K562 (cell line): Measurements from ENCODE around the gene SPATA20. TPM values are rescaled to one million over a fixed set of nuclear protein-coding genes. Genes with fewer than 3 reads are reported as not detected.
A peak's percentile ranks its signal among the peaks of the same experiment; 100 is the strongest.

Experiments used
- CCAR2 ChIP-seq: fragments of 200-400 bp; formaldehyde crosslinking; IDR thresholded peaks from 2 replicates; pipeline ENCODE4 v1.6.1; 2017; ENCODE audit warnings: mild to moderate bottlenecking, low read depth, low read length
- CTBP1 ChIP-seq: fragments of 450-650 bp; IDR thresholded peaks from 2 replicates; pipeline ENCODE4 v1.6.1; 2016; ENCODE audit warnings: borderline replicate concordance
- FOXA3 ChIP-seq, 2 experiments: fragments of 450-650 bp in 1 of 2; sonication (generic) in 1 of 2; formaldehyde crosslinking; IDR thresholded peaks in 1 of 2; conservative IDR thresholded peaks in 1 of 2; 2 replicates each; pipeline versions ENCODE4 v1.4.0 to v1.8.0; 2020 to 2022; ENCODE audit warnings: mild to moderate bottlenecking in 2 of 2, missing genetic modification reagents in 1 of 2
- FOXK2 ChIP-seq, 2 experiments: fragments of 450-650 bp; IDR thresholded peaks in 1 of 2; conservative IDR thresholded peaks in 1 of 2; 2 replicates each; pipeline ENCODE4 v1.6.1; 2016; ENCODE audit warnings: low read depth in 2 of 2, mild to moderate bottlenecking in 1 of 2
- HDAC2 ChIP-seq: fragments of 450-650 bp; IDR thresholded peaks from 2 replicates; pipeline ENCODE4 v1.6.1; 2016; ENCODE audit warnings: mild to moderate bottlenecking
- HOXB6 ChIP-seq: fragments of 250-450 bp; sonication (Bioruptor Pico); IDR thresholded peaks from 2 replicates; pipeline ENCODE4 v1.5.1; 2022; ENCODE audit warnings: mild to moderate bottlenecking, borderline replicate concordance
- NFIX ChIP-seq: fragments of 250-450 bp; sonication (Bioruptor Pico); IDR thresholded peaks from 2 replicates; pipeline ENCODE4 v1.4.0; 2020; ENCODE audit warnings: low read depth, mild to moderate bottlenecking, moderate library complexity
- POLR2G ChIP-seq: fragments of 200-400 bp; formaldehyde crosslinking; IDR thresholded peaks from 2 replicates; pipeline ENCODE4 v1.6.1; 2017; ENCODE audit warnings: low read depth, mild to moderate bottlenecking, antibody characterized with exemption, low read length, moderate library complexity
- PURB ChIP-seq: sonication (generic); formaldehyde crosslinking; IDR thresholded peaks from 2 replicates; pipeline ENCODE4 v1.9.0; 2021; ENCODE audit warnings: low read depth, mild to moderate bottlenecking, missing genetic modification reagents
- RBM22 ChIP-seq: fragments of 200-400 bp; formaldehyde crosslinking; IDR thresholded peaks from 2 replicates; pipeline ENCODE4 v1.6.1; 2018; ENCODE audit warnings: low read length, low read depth; ENCODE audit not compliant: poor library complexity, severe bottlenecking
- SRSF1 ChIP-seq: fragments of 200-400 bp; formaldehyde crosslinking; IDR thresholded peaks from 2 replicates; pipeline ENCODE4 v1.6.1; 2017; ENCODE audit warnings: mild to moderate bottlenecking, low read depth, low read length, moderate library complexity
- TRIM28 ChIP-seq: fragments of 450-650 bp; IDR thresholded peaks from 2 replicates; pipeline ENCODE4 v1.6.1; 2017
- ZEB2 ChIP-seq: fragments of 450-650 bp; IDR thresholded peaks from 2 replicates; pipeline ENCODE4 v1.6.1; 2016
- polyA plus RNA-seq, 8 experiments: library from polyadenylated mRNA; depleted of rRNA in 4 of 8; stranded (reverse) in 5 of 8; unstranded in 3 of 8; fragments of >200 nt; fragmentation: Nextera tagmentation in 2 of 8; fragmentation: Illumina TruSeq in 1 of 8; extraction: Ambion mirVana in 2 of 8; extraction: Trizol in 1 of 8; gene quantifications; 2 replicates each; pipeline versions ENCODE4 v1.2.1 to v1.2.3, GENCODE V29; 2011 to 2014; ENCODE audit warnings: inconsistent platforms in 1 of 8, missing spikeins in 1 of 8
- total RNA-seq, 7 experiments: library from RNA; depleted of rRNA in 6 of 7; stranded (reverse); fragments of >200 nt in 6 of 7; fragmentation: Illumina TruSeq in 2 of 7; extraction: Trizol in 2 of 7; gene quantifications; 2 replicates each; pipeline versions ENCODE4 v1.2.1 to v1.2.3, GENCODE V29; 2011 to 2021; ENCODE audit warnings: low replicate concordance in 1 of 7
- TF ChIP-seq, protein P1 (sequence below): conservative IDR thresholded peaks from 2 replicates; pipeline ENCODE4 v1.6.1; 2011; ENCODE audit warnings: low read depth, mild to moderate bottlenecking, low read length; ENCODE audit not compliant: control insufficient read depth
- TF ChIP-seq, protein P2 (sequence below): IDR thresholded peaks from 2 replicates; pipeline ENCODE4 v1.6.1; 2016; ENCODE audit warnings: missing genetic modification characterization, missing compliant biosample characterization
- TF ChIP-seq, protein P3 (sequence below): fragments of 250-450 bp; sonication (Bioruptor Pico); IDR thresholded peaks from 2 replicates; pipeline ENCODE4 v1.5.1; 2021; ENCODE audit warnings: mild to moderate bottlenecking
- TF ChIP-seq, protein P4 (sequence below): sonication (generic); formaldehyde crosslinking; IDR thresholded peaks from 2 replicates; pipeline ENCODE4 v1.8.0; 2023; ENCODE audit warnings: mild to moderate bottlenecking, missing genetic modification reagents
- TF ChIP-seq, protein P5 (sequence below): fragments of 250-450 bp; sonication (Bioruptor Pico); IDR thresholded peaks from 2 replicates; pipeline ENCODE4 v1.5.0; 2021

SPATA20 gene
- total and polyA plus RNA-seq, 9 of the 15 experiments (the other 6 are each of a cell fraction or from before 2014, with no cell fraction given) = 0.08 to 4.0 (median 1.5) TPM

DNA sequence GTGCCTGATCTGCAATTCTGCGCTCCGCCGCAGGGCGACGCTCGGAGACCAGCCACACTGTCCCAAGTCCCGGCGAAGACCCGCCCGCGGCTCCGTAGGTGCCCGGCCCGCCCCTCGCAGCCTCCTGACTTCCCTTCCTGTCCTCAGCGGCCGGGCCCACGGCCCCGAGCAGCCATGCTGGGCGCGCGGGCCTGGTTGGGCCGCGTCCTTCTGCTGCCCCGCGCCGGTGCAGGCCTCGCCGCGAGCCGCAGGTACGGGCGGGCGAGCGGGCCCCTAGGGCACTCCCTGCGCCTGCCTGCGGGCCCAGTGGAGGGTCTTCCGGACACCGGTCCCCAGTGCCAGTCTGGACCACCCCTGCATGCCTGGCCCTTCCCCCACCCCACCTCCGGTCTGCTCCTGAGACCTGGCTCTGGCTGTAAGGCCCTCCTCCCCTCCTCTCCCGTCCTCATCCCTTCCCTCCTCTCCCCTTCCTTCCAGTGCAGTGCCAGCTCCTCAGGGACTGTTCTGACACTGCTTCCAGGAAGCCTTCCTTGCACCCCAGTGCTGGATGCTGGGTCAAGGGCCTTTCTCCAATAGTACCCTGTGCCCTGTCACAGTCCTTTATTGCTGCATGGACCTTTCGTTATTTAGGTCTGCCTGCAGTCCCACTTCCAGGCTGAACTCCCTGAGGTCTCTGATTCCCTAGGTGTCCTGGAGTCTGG, at the start of gene SPATA20 (continued):
- TF ChIP-seq, protein P1, sequence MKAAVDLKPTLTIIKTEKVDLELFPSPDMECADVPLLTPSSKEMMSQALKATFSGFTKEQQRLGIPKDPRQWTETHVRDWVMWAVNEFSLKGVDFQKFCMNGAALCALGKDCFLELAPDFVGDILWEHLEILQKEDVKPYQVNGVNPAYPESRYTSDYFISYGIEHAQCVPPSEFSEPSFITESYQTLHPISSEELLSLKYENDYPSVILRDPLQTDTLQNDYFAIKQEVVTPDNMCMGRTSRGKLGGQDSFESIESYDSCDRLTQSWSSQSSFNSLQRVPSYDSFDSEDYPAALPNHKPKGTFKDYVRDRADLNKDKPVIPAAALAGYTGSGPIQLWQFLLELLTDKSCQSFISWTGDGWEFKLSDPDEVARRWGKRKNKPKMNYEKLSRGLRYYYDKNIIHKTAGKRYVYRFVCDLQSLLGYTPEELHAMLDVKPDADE = no peak
- TF ChIP-seq FOXA3 (CRISPR knock-in tag; conservative IDR thresholded peaks at IDR 0.05 in 1 of 2, IDR thresholded peaks at IDR 0.05 in 1 of 2) (0 out of 4 replicates have a peak, but pooled peaks of 1 of the 2 experiments have one; percentile 34), ZEB2 (no peak), NFIX (no peak), TRIM28 (no peak), SRSF1 (no peak), CCAR2 (no peak), CTBP1 (peak; percentile 41; the same call in 1 of the 2 replicates), HDAC2 (no peak), PURB (CRISPR knock-in tag) (no peak), POLR2G (peak; percentile 89), FOXK2 (conservative IDR thresholded peaks at IDR 0.05 in 1 of 2, IDR thresholded peaks at IDR 0.05 in 1 of 2; ENCODE audit: low read depth in 2 of 2) (no peak), HOXB6 (no peak), RBM22 (no peak)
- TF ChIP-seq, protein P2, sequence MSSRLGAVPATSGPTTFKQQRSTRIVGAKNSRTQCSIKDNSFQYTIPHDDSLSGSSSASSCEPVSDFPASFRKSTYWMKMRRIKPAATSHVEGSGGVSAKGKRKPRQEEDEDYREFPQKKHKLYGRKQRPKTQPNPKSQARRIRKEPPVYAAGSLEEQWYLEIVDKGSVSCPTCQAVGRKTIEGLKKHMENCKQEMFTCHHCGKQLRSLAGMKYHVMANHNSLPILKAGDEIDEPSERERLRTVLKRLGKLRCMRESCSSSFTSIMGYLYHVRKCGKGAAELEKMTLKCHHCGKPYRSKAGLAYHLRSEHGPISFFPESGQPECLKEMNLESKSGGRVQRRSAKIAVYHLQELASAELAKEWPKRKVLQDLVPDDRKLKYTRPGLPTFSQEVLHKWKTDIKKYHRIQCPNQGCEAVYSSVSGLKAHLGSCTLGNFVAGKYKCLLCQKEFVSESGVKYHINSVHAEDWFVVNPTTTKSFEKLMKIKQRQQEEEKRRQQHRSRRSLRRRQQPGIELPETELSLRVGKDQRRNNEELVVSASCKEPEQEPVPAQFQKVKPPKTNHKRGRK (tag) = no peak
- TF ChIP-seq, protein P3, sequence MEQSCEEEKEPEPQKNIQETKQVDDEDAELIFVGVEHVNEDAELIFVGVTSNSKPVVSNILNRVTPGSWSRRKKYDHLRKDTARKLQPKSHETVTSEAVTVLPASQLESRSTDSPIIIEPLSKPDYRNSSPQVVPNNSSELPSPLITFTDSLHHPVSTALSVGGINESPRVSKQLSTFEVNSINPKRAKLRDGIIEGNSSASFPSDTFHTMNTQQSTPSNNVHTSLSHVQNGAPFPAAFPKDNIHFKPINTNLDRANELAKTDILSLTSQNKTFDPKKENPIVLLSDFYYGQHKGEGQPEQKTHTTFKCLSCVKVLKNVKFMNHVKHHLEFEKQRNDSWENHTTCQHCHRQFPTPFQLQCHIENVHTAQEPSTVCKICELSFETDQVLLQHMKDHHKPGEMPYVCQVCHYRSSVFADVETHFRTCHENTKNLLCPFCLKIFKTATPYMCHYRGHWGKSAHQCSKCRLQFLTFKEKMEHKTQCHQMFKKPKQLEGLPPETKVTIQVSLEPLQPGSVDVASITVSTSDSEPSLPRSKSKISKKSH (CRISPR knock-in tag) = no peak
- TF ChIP-seq, protein P4, sequence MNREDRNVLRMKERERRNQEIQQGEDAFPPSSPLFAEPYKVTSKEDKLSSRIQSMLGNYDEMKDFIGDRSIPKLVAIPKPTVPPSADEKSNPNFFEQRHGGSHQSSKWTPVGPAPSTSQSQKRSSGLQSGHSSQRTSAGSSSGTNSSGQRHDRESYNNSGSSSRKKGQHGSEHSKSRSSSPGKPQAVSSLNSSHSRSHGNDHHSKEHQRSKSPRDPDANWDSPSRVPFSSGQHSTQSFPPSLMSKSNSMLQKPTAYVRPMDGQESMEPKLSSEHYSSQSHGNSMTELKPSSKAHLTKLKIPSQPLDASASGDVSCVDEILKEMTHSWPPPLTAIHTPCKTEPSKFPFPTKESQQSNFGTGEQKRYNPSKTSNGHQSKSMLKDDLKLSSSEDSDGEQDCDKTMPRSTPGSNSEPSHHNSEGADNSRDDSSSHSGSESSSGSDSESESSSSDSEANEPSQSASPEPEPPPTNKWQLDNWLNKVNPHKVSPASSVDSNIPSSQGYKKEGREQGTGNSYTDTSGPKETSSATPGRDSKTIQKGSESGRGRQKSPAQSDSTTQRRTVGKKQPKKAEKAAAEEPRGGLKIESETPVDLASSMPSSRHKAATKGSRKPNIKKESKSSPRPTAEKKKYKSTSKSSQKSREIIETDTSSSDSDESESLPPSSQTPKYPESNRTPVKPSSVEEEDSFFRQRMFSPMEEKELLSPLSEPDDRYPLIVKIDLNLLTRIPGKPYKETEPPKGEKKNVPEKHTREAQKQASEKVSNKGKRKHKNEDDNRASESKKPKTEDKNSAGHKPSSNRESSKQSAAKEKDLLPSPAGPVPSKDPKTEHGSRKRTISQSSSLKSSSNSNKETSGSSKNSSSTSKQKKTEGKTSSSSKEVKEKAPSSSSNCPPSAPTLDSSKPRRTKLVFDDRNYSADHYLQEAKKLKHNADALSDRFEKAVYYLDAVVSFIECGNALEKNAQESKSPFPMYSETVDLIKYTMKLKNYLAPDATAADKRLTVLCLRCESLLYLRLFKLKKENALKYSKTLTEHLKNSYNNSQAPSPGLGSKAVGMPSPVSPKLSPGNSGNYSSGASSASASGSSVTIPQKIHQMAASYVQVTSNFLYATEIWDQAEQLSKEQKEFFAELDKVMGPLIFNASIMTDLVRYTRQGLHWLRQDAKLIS = no peak
- TF ChIP-seq, protein P5, sequence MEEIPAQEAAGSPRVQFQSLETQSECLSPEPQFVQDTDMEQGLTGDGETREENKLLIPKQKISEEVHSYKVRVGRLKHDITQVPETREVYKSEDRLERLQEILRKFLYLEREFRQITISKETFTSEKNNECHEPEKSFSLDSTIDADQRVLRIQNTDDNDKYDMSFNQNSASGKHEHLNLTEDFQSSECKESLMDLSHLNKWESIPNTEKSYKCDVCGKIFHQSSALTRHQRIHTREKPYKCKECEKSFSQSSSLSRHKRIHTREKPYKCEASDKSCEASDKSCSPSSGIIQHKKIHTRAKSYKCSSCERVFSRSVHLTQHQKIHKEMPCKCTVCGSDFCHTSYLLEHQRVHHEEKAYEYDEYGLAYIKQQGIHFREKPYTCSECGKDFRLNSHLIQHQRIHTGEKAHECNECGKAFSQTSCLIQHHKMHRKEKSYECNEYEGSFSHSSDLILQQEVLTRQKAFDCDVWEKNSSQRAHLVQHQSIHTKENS (CRISPR knock-in tag) = no peak
